Adrenal gland (tissue), 12 donors: ENCODE results near the gene ZNF592. TPM values are rescaled to one million over a fixed set of nuclear protein-coding genes. Genes with fewer than 3 reads are reported as not detected.
"Not testable (repeated sequence)": the region's sequence is repeated elsewhere in the genome, so short reads cannot be mapped to it uniquely, and the experiment has no call there.

ENCODE experiments used
- DNase-seq, 7 donors: peaks; one replicate each; pipeline ENCODE4 v3.0.0-alpha.2; 2019 to 2020
- H3K27ac ChIP-seq, 5 donors: fragments of 200-600 bp; sonication (generic) in 4 of 5; 1 replicate in 3 of 5; 2 replicates in 2 of 5; pipeline versions ENCODE4 v1.5.1 to v1.8.0; 2016 to 2020; ENCODE audit warnings: mild to moderate bottlenecking in 1 of 5
- H3K27me3 ChIP-seq: fragments of 200-600 bp; 2 replicates; pipeline ENCODE4 v1.8.0; 2021
- H3K36me3 ChIP-seq, 2 donors: fragments of 200-600 bp; replicated peaks in 1 of 2; 1 replicate in 1 of 2; 2 replicates in 1 of 2; pipeline versions ENCODE4 v1.5.1 to v1.8.0; 2018 to 2022
- H3K4me1 ChIP-seq, 2 donors: fragments of 200-600 bp; replicated peaks in 1 of 2; 1 replicate in 1 of 2; 2 replicates in 1 of 2; pipeline versions ENCODE4 v1.5.1 to v1.8.0; 2018 to 2021
- H3K4me3 ChIP-seq, 4 donors: fragments of 200-600 bp; sonication (generic) in 3 of 4; one replicate each; pipeline ENCODE4 v1.5.1; 2016 to 2018
- H3K9me3 ChIP-seq, 3 donors: fragments of 200-600 bp; sonication (generic) in 1 of 3; replicated peaks in 1 of 3; 1 replicate in 2 of 3; 2 replicates in 1 of 3; pipeline versions ENCODE4 v1.5.1 to v1.8.0; 2016 to 2021
- CTCF ChIP-seq, 6 experiments: fragments of 450-650 bp in 4 of 6; fragments of 200-600 bp in 2 of 6; sonication (generic) in 1 of 6; IDR thresholded peaks; 1 replicate in 5 of 6; 2 replicates in 1 of 6; pipeline versions ENCODE4 v1.5.1 to v1.8.0; 2016 to 2021; ENCODE audit warnings: antibody characterized with exemption in 6 of 6, mild to moderate bottlenecking in 2 of 6, moderate library complexity in 1 of 6
- POLR2A ChIP-seq, 2 donors: fragments of 450-650 bp; IDR thresholded peaks; one replicate each; pipeline ENCODE4 v1.6.1; 2017; ENCODE audit warnings: antibody characterized with exemption in 2 of 2, mild to moderate bottlenecking in 2 of 2, moderate library complexity in 1 of 2
- WGBS, 4 donors: extraction: QIAGEN DNeasy Blood & Tissue Kit in 2 of 4; methylation state at CpG; one replicate each; pipeline versions ENCODE4 v1.1.5 to v1.1.7; 2013 to 2017; 5-methylcytosine and 5-hydroxymethylcytosine counted together
- intact Hi-C, 2 donors: fragments of 100-400 bp; cut with DNase I; formaldehyde crosslinking; loops; one replicate each; pipeline versions ENCODE4 v1.14.1 to v1.15.0; 2022 to 2023
- polyA plus RNA-seq, 3 donors: library from polyadenylated mRNA; stranded (reverse); fragments of 200-250 nt in 2 of 3; fragments of 350-450 nt in 1 of 3; fragmentation: Illumina TruSeq in 1 of 3; extraction: RNeasy Lipid Tissue Mini Kit (QIAGEN cat#74804) in 1 of 3; gene quantifications; one replicate each; pipeline ENCODE4 v1.2.3, GENCODE V29; 2013 to 2014
- total RNA-seq, 9 donors: library from RNA; depleted of rRNA in 4 of 9; stranded (reverse); fragments of >200 nt in 4 of 9; fragments of 120-200 nt in 1 of 9; fragmentation: NEBNext Ultra II Directional in 1 of 9; extraction: Animal tissue kit (Norgen Biotek cat#: 25700) in 1 of 9; gene quantifications; one replicate each; pipeline versions ENCODE4 v1.1.0 to v1.2.4, GENCODE V29; 2013 to 2023
- donor health status: healthy with polysubstance abuse.
- donor health status: Bipolar disorder and iron deficiency.
- donor health status: DM: yes; HTN: yes; CAD: no.
- donor health status: DM: no; HTN: no; CAD: no.
- donor health status: DM: no; HTN: no; CAD: no.
- donor health status: DM: yes; HTN: yes; CAD: no.

The ZNF592 gene
- total and polyA plus RNA-seq, 12 donors, result 8.1 to 30.3 (median 24.2) TPM

- Histone ChIP-seq H3K4me1 (peaks cover 29 to 68% of the 10 kb centered on the region in 2 donors), H3K27me3 (no peaks in the 10 kb centered on the region), H3K27ac (peak overlapping the region in 1 of 5 donors; percentile 99), H3K4me3 (peak overlapping the region in 1 of 4 donors; percentile 78), H3K36me3 (no peaks in the 10 kb centered on the region), H3K9me3 (no peaks in the 10 kb centered on the region)
- 24 to 34% (median 26%) methylated on average over 2 of the region's 2 CpGs for WGBS, 4 donors
- DNase-seq, result no peak
- TF ChIP-seq POLR2A (IDR thresholded peaks at IDR 0.05) (no peak), CTCF (IDR thresholded peaks at IDR 0.05) (no peak)
- intact Hi-C loops, result loop anchor here in 1 of 2 donors (10.0 kb wide), 1 partner anchor 64 kb away; the partner anchor contains the start of gene ALPK3
Observed at GRCh38 chr15:84750583-84751092, 2.2 kb downstream of the ZNF592 start.

- not testable (repeated sequence) for H3K4me3 ChIP-seq, H3K9me3 ChIP-seq, H3K36me3 ChIP-seq, DNase-seq, H3K27me3 ChIP-seq
- intact Hi-C loops, result loop anchor here in 1 of 2 donors (10.0 kb wide), 1 partner anchor 63 kb away; the partner anchor contains the start of gene ALPK3
- Histone ChIP-seq H3K27ac (peak overlapping the region in 1 of 5 donors; percentile 42), H3K4me1 (peaks cover 29 to 69% of the 10 kb centered on the region in 2 donors)
- 66 to 74% (median 71%) methylated on average over 6 of the region's 6 CpGs for WGBS, 4 donors
Observed at GRCh38 chr15:84751721-84752120, 3.3 kb downstream of the ZNF592 start.

GRCh38 chr15:84752195-84752594, 3.8 kb downstream of the ZNF592 start:
- DNase-seq, result no peak
- intact Hi-C loops, result loop anchor here in 1 of 2 donors (10.0 kb wide), 1 partner anchor 63 kb away; the partner anchor contains the start of gene ALPK3
- 86 to 92% (median 89%) methylated on average over 1 of the region's 1 CpG for WGBS, 4 donors
- Histone ChIP-seq H3K9me3 (no peaks in the 10 kb centered on the region), H3K4me1 (peaks cover 29 to 65% of the 10 kb centered on the region in 2 donors), H3K4me3 (no peak overlapping the region), H3K27ac (peak overlapping the region in 4 of 5 donors; percentile 6 to 56 (median 36)), H3K36me3 (no peaks in the 10 kb centered on the region), H3K27me3 (no peaks in the 10 kb centered on the region)
- no peak for TF ChIP-seq POLR2A (IDR thresholded peaks at IDR 0.05)
- no peak for TF ChIP-seq CTCF (IDR thresholded peaks at IDR 0.05)

GRCh38 chr15:84752700-84753099, 4.3 kb downstream of the ZNF592 start:
- Histone ChIP-seq H3K36me3 (no peaks in the 10 kb centered on the region), H3K27ac (peak overlapping the region in 4 of 5 donors; percentile 6 to 56 (median 36)), H3K27me3 (no peaks in the 10 kb centered on the region), H3K4me3 (no peak overlapping the region), H3K9me3 (no peaks in the 10 kb centered on the region), H3K4me1 (peaks cover 29 to 62% of the 10 kb centered on the region in 2 donors)
- WGBS, 4 donors, result 31 to 38% (median 35%) methylated on average over 3 of the region's 3 CpGs
- intact Hi-C loops, result loop anchor here in 1 of 2 donors (10.0 kb wide), 1 partner anchor 62 kb away; the partner anchor contains the start of gene ALPK3
- DNase-seq, result peak in 2 of 7 donors; percentile 30 to 38
- TF ChIP-seq CTCF (IDR thresholded peaks at IDR 0.05), result no peak
- TF ChIP-seq POLR2A (IDR thresholded peaks at IDR 0.05), result peak in 1 of 2 donors; percentile 10

- not testable (repeated sequence) for H3K27ac ChIP-seq, H3K9me3 ChIP-seq, H3K4me3 ChIP-seq, H3K27me3 ChIP-seq, DNase-seq, H3K36me3 ChIP-seq
- 63 to 87% (median 83%) methylated on average over 4 of the region's 4 CpGs for WGBS, 4 donors
- intact Hi-C loops, result loop anchor here in 1 of 2 donors (10.0 kb wide), 1 partner anchor 60 kb away; the partner anchor contains the start of gene ALPK3
- peaks cover 24 to 71% of the 10 kb centered on the region in 2 donors for H3K4me1 ChIP-seq
Observed at GRCh38 chr15:84754889-84755288, 6.5 kb downstream of the ZNF592 start.
